ENCODE results near the gene OXTR. TPM values are rescaled to one million over a fixed set of nuclear protein-coding genes. Genes with fewer than 3 reads are reported as not detected.

The OXTR gene
- 7.8 to 11.7 TPM (median 10.2 TPM) in 5 replicates for total RNA-seq (2022; extraction: Qiagen RNA extraction; ENCODE audit: low read depth)

DNA sequence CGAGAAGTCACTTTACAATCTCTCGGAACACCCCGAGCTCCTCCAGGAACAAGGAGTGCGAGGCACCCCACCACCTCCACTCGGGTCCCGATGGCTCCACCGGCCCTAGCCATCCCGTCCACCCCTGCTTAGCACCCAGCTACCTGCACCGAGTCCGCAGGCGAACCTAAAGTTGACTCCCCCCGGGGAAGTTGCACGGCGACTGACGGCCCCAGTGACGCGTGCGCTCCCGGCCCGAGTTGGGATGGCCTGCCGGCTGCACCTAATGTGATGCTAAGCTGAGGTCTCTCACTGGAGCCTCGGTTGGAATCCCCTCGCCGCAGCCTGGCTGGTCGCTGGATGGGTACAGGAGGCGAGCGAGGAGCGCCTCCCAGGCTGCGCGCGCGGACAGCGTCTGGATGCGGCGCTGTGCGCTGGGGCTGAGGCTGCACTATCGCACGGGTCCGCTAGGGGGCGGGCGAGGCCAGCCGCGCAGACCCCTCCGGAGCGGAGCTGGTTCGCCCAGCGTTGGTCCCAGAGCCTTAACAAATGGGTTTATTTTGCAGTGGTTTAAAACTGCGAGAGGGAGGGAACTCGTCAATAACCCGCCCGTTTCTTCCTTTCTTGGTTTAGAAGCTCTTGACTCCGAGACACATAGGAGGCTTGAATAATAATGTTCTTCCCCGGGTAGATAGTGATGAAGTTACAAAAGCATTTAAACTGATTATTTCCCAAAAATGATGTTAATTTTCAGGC is at the start of gene OXTR:
TSS of gene OXTR (minus strand) at position 526 of the 735 bp plus-strand sequence. CDS start 1,426 bp downstream, outside the sequence.

DNA sequence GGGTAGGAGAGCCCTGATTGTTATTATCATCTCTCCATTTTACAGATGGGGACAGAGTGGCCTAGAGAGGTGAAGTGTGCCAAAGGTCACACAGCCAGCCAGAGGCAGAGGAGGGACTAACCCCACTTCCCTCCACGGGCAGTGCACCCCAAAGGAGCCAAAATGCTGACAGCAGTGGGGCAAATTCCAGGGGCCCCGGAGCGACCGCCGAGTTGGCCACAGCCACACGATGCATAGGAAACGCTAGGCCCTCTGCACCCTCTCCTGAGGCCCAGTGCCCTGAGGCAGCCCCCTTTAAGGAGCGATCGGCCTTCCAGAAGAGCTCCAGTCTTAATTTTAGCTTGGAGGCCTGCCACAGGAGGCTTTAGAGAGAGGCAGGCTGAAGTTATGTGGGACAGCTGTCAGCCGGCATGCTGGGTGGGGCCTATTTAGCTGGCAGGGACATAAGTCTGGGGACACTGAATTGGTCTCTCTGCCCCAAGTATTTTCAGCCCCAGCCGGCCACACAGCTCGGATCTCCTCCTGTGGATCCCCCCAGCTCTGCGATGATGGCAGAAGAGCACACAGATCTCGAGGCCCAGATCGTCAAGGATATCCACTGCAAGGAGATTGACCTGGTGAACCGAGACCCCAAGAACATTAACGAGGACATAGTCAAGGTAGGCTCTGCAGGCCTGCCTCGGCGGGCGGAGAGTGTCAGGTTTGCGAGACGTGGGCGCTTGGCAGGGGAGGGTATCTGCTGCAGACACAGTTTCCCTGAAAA is 35.9 kb downstream of the OXTR start, which contains the start of gene CAV3:
TSS of gene CAV3 (plus strand) at position 471 of the 763 bp plus-strand sequence. CDS start at position 546, 75 bp downstream.

Other genes with a start within 250 kb of the OXTR start
- gene SSUH2, start 124.8 kb downstream of the OXTR start, total RNA-seq (2022; extraction: Qiagen RNA extraction; ENCODE audit: low read depth) = 0.47 to 1.0 TPM (median 0.90 TPM) in 5 replicates
- not detected in 5 replicates for gene CAV3, start 35.8 kb downstream of the OXTR start, total RNA-seq (2022; extraction: Qiagen RNA extraction; ENCODE audit: low read depth)
- 12.9 to 19.3 TPM (median 15.6 TPM) in 5 replicates for gene RAD18, start 193.9 kb upstream of the OXTR start, total RNA-seq (2022; extraction: Qiagen RNA extraction; ENCODE audit: low read depth)

Measured in A549 treated with DMSO at 1 μM for 4 hours (cell line).